NCI-H510A treated with DMSO at 0.1 percent for 48 hours (cell line): ENCODE results near the gene KCNMB3.
"Not testable (repeated sequence)": the region's sequence is repeated elsewhere in the genome, so short reads cannot be mapped to it uniquely, and the experiment has no call there.

Source experiments
- DNase-seq: peaks from one replicate; lab custom pipeline; 2025; lab: John Stamatoyannopoulos, UW

Gene KCNMB3

DNA sequence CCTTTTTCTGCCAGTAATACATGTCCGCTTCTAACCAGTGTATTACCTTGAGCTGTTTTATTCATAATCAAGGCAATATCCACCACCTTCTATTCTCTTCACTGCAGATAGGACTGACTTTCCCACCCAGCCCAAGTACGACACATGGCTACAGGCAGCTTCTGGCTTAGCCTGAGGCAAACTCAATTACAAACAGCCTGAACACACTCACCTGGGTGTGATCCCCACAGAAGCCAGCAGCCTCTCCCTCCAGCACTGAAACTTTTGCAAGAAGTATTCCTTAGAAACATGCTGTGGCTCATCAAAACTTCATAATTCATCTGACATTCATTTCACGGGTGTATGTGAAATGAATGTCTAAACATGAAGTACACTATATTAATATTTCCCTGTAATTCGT, 13.5 kb upstream of the KCNMB3 start:
- DNase-seq: no peak

DNA sequence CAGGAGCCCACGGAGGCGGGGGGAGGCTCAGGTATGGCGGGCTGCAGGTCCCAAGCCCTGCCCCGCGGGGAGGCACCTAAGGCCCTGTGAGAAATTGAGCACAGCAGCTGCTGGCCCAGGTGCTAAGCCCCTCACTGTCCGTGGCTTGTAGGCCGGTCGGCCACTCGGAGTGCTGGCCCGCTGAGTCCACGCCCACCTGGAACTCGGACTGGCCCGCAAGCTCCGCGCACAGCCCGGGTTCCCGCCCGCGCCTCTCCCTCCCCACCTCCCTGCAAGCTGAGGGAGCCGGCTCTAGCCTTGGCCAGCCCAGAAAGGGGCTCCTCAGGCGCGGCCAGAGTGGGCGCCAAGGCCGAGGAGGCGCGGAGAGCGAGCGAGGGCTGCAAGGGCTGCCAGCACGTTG, 12.2 kb upstream of the KCNMB3 start:
- no peak for DNase-seq

DNA sequence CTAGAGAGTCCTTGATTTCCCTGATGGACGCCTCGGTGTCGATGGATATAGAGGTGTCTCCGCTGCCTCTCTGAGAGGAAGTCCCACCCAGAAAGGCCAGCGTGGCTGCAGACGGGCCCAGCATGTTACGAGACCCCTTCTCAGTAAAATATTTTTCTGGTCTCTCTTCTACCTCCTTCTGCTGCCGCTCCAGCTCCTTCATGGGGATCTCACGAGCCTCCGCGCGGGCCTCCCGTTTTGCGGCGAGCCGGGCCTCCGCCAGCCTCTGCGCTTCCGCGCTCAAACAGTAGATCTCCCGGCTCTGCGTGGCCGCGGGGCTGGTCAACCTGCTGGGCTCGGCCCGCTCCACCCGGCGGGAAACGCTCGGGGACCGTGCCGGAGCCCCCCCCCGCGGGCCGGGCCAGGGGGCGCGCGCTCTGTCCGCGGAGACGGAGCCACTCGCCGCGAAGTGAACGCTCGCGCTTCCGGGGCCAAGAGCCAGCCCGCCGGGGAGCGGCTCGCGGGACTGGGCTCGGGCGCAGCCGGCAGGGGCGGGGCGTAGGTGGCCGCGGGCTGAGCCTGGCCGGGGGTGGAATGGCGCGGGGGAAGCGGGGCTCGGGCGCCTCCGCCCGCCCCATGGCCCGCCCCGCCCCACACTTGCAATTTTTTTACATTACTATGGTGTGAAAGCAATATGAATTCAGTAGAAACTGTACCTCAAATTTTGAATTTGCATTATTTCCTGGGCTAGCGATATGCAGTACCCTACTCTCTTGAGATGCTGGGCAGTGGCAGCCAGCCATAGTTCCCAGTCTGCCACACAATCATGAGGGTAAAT, 10.2 kb upstream of the KCNMB3 start:
- DNase-seq: peak; percentile 62

DNA sequence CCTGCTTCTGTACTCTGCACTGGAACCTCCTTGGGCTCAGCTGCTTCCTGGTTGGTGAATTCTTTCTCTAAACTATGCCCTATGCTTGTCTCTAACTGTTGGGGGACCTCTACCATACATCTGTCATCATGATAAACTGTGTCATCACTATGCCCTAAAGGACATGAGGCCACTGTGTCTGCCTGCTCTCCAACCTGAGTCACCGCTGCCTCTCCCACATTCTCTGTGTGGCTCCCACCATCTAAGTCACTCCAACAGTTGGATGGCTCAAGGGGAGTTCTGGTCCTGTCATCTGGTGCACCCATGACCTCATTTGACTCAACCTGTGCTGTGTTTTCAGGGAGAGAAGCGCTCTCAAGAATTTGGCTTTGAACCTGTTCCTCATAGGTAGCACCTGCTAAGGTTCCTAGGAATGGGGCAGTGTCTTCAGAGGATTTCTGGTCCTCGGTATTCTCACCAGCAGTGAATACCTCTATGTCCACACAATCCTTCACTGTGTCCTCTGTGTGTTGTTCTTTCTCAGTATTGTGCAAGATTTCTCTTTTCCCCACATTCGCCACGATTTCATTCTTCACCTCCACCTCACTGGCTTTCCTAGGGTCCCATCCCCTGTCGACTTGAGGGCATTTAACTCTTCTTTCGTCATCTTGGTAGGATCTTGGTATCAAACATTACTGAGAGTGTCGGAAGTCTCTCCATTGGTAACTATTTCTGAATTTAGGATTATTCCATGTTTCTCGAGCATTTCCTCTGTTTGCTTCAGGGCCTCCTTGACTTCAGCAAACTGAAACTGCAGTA, 9.2 kb upstream of the KCNMB3 start:
- not testable (repeated sequence) for DNase-seq

DNA sequence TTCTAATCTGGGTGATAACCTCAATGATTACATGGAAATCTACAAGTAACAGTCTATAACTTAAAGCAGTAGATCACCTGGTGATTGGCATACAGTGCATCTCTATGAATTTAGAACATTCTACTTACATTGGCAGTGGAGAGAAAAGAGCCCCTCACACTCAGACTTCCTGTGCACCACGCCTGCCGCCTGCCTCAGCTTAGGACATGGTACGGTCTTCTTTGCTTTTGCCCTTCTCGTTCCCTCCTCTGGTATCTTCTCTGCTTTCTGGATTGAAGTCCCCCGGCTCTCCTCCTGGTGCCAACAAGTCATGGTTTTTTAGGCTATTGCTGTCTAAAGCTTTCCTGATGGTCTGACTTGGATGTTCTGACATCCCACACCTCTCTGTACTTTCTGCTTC, 7.9 kb upstream of the KCNMB3 start:
- DNase-seq: no peak

DNA sequence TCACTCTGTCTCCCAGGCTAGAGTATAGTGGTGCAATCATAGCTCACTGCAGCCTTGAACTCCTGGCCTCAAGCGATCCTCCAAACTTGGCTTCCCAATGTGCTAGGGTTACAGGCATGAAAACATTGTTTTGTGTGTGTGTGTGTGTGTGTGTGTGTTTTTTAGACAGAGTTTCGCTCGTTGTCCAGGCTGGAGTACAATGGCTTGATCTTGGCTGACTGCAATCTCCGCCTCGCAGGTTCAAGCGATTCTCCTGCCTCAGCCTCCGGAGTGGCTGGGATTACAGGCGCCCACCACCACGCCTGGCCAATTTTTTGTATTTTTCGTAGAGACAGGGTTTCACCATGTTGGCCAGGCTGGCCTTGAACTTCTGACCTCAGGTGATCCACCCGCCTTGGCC, 6.8 kb upstream of the KCNMB3 start:
- DNase-seq: not testable (repeated sequence)

DNA sequence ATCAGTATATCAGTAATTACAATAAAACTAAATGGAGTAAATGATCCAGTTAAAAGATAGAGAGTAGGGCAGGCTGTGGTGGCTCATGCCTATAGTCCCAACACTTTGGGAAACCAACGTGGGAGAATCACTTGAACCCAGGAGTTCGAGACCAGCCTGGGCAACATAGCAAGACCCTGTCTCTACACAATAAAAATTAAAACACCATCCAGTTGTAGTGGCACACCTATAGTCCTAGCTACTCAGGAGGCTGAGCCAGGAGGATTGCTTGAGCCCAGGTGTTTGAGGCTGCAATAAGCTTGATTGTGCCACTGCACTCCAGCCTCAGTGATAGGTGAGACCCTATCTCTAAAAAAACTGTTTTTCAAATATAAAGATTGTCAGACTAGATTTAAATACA, 5.9 kb upstream of the KCNMB3 start:
- DNase-seq: no peak

DNA sequence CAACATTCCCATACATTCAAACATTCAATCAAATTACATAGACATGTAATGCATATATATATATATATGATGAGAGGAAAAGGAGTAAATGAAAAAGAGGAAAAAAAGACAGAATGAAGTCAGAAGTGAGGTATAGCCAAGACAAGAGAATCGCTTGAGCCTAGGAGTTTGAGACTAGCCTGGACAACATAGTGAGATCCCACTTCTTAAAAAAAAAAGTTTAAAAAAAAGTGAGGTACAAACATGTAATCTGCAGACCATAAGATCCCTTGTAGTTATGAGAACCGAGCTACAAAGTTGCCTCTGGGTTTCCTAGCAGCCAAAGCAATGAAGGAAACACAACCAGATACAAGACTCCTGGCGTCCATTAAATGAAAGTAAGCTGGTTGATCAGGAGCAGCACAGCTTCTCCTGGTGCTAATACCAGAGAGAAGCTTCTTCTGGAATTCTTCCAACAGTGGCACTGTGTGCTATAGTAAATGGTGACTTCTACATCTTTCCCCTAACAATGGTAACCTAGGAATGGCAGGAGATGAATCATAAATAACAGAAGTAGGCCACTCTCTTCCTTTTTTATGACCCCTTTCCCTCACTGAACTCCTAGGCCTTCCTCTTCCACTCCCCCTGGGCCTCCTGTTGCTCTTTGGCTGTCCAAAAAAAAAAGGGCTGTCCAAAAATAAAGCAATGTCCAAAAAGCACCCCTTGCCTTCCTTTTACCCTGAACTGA, 3.5 kb downstream of the KCNMB3 start:
- DNase-seq: no peak

DNA sequence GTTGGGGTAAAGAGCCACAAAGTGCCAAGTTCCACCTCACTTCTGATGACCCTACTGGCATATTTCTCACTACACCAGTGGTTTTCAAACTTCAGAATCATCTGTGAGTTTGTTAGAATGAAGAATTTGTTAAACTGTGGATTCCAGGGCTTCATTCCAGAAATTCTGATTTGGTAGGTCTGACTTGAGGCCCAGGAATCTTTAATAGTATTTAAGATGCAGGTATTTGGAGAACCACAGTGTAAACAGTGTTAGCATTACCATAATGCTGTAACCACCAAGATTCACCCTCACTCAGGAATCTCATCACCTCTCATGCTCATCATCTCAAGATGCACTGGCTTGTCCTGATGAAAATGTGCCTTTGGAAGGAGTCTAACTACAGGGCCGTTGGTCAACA, 6.0 kb downstream of the KCNMB3 start:
- no peak for DNase-seq

DNA sequence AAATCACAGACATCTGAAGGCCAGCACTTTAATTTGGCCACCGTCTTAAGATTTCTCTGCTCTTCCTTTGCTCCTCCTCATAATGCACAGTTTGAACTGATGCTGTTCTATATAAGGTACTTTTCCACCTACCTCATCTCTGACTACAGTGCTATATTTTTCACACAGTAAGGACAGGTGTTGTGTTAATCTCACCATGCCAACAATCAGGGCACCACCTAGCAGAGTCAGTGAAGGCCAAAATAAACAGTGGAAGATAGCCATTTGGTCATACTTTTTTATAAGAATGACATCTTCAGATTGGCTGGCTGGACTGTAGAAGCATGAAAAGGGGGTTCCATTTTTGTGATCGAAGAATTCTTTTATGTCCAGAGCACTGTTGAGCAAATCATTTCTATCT, 8.1 kb downstream of the KCNMB3 start:
- DNase-seq: not testable (repeated sequence)

DNA sequence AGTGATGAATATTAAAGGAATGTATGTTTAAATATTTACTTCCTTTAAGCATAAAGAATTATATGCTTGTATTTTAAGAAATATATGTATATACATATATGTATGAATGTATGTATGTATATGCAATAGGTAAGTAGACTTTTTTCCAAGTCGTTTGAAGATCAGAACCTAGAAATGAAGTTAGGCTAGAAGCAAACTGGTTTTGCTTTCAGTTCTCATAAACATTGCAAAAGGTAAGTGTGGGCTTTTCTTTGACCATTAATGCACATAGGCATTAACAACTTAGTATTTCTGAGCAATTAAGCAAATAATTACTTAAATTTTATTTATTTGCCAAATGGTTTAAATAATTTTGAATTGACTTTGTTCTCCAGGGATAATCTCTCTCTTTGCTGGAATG, 10.6 kb downstream of the KCNMB3 start:
- not testable (repeated sequence) for DNase-seq

DNA sequence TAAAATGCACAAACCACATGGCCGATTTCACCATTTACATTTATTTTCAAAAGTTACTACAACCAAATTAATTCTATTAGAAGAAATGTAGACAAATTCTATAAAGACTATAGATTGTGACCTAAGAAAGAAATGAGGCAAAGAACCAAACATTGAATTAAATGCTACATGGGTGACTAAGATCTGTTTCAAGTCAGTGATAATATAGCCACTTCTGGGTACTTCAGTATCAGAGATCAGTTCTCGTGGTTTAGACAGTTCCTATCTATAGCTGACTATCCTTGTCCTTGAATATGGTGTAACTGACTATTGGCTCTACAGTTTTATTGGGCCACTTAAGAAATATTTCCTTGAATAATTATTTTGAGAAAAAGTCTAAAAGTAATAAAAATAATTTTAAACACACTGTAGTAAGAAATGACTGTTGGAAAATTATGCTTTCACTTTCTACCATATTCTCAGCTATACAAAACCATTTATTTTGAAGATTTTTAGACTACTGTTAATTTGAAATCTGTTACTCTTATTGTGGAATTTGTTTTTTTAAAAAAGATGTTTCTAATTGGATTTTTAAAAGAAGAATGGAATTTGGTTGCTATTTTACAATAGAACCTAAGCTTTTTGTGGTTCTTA, 14.1 kb downstream of the KCNMB3 start:
- no peak for DNase-seq

DNA sequence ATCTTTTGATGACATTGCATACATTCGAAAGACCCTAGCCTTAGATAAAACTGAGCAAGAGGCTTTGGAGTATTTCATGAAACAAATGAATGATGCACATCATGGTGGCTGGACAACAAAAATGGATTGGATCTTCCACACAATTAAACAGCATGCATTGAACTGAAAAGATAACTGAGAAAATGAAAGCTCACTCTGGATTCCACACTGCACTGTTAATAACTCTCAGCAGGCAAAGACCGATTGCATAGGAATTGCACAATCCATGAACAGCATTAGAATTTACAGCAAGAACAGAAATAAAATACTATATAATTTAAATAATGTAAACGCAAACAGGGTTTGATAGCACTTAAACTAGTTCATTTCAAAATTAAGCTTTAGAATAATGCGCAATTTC, 16.7 kb downstream of the KCNMB3 start:
- DNase-seq: no peak

DNA sequence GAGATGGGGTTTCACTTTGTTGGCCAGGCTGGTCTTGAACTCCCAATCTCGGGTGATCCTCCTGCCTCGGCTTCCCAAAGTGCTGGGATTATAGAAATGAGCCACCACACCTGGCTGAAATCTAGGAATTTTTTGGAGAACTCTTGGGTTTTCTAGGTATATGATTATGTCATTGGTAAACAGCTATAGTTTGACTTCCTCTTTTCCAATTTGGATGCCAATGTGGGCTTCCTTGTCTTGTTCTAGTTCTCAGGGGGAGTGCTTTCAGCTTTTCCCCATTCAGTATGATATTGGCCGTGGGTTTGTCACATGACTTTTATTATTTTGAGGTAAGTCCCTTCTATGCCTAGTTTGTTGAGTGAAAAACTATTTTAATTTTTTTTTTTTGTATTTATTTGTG, 17.9 kb downstream of the KCNMB3 start:
- DNase-seq: no peak

DNA sequence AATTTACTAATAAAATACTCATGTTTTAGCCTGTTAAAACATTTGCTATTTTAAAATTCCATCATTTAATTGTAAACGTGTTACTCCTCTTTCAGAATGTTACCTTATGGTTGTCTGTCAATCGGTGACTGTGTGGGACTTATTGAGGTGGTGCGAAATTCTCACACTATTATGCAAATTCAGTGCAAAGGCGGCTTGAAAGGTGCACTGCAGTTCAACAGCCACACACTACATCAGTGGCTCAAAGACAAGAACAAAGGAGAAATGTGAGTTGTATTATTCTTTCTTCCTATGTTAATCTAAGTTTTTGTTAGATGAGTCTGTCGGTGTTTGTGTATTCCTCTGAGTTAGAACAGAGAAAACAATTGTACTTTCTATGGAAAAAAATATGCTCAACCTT, 21.7 kb downstream of the KCNMB3 start:
- no peak for DNase-seq

DNA sequence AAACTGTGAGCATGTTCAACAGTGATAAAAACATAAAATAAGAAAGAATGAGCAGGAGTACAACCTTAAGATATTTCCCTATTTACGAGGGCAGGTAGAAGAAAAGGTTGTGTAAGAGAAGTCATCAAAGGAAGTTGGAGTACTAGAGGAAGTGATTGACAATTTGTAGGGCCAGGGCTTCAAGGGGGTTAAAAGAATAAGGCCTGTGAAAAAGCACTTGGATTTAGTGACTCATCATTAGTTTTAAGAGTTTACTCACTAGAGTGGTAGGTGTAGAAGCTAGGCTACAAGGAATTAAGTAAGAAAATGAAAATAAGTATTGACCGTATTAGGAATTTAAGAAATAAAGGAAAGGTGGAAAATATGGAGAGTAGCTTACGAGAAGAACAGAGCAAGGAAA, 23.6 kb downstream of the KCNMB3 start:
- DNase-seq: peak; percentile 3

DNA sequence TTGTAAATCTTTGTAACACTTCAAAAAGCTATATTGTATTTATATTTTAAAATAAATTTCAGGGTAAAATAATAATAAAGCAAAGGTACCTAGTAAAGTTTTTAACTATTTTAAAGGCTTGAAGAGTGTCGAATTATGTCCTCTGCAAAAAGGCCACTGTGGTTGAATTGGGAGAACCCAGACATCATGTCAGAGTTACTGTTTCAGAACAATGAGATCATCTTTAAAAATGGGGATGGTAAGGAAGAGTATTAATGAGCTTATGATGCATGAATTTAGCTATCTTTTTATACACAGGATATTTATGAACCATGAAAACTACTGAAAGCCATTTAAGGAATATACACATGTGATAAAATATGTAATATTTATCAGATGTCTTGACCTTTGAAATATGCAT, 26.3 kb downstream of the KCNMB3 start:
- DNase-seq: no peak

DNA sequence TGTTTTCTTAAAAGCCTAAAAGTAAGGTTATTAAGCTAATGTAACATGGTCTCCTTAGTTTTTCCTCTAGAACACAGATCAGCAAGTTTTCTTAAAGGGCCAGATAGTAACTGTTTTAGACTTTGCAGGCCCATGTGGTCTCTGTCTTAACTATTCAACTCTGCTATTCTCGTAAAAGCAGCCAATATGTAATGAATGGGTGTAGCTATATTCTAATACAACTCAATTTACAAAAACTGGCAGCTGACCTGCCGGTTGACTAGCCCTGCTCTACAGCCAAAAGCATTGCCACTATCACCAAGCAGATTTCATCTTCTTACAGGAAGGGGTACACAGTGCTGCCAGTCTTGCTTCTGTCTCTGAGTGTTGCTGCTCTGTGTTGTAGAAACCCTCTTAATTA, 27.4 kb downstream of the KCNMB3 start:
- DNase-seq: no peak

DNA sequence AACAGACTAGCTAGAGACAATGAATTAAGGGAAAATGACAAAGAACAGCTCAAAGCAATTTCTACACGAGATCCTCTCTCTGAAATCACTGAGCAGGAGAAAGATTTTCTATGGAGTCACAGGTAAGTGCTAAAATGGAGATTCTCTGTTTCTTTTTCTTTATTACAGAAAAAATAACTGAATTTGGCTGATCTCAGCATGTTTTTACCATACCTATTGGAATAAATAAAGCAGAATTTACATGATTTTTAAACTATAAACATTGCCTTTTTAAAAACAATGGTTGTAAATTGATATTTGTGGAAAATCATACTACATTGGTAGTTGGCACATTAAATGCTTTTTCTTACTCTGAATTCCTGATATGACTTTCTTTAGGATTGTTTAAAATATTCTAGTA, 32.7 kb downstream of the KCNMB3 start:
- DNase-seq: not testable (repeated sequence)

DNA sequence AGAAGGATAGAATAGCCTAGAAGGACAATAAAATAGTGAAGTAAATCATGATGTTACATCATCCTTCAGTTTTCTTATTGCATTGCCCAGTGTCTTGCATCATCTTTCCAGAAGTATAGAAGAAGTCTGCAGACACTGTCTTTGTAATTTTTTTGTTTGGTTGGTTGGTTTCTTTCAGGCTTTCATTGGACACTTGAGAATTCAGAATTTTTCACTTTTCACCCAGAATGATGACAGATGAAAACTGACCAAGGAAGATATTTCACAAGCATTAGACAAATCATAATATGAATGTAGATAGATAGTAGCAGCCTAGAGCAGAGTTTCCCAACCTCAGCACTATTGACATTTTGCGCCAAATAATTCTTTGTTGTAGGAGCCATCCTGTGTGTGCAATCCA, 35.4 kb downstream of the KCNMB3 start:
- not testable (repeated sequence) for DNase-seq

DNA sequence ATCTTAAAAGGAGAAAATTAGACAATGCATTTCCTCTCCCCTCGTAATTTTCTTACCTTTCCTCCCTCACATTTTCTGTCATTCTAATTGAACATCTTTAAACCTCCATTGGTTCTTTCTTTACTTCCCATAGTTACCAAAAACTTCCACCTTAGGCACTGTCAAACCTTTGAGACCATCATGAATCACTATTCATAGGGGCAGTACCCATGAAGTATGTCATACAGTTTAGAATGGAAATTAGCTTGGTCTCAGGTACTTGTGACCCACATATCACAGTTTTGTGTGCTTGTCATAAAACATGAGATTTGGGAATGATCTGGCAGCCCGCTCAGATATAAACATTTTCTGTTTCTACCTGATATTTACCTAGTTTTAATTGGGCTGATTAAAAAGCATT, 50.1 kb downstream of the KCNMB3 start:
- no peak for DNase-seq

DNA sequence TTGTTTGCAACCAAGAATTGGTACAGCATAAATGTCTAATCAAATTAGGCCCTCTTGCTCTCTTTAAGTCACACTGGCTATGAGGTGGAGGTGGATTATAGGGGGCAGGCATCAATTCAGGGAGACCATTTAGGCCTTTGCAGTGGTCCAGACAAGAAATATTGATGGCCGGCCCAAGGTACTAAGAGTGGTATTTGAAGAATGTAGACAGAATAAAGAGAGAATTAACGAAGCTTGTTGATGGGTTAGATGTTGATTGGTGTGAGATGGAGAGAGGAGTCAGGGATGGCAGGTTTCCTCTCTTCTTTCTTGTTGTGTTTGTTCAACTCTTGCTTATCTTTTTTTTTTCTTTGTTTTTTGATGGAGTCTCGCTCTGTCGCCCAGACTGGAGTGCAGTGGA, 54.2 kb downstream of the KCNMB3 start:
- no peak for DNase-seq
